NCI-H2171 (cell line): Measurements from ENCODE around the gene LRRC31.

Experiments
- DNase-seq: peaks from one replicate; lab custom pipeline; 2025; lab: John Stamatoyannopoulos, UW

LRRC31 gene

GRCh38 chr3:169869484-169870220, at the start of gene LRRC31:
LRRC31 (minus strand) TSS chr3:169869935; CDS start chr3:169869807, 128 bp downstream.
- no peak for DNase-seq

- no peak for DNase-seq
These were observed 44.6 kb upstream of the LRRC31 start for GRCh38 chr3:169914321-169914720.

GRCh38 chr3:169913323-169913722, 43.6 kb upstream of the LRRC31 start:
- no peak for DNase-seq

GRCh38 chr3:169911272-169911671, 41.5 kb upstream of the LRRC31 start, which contains the start of gene SAMD7:
SAMD7 (plus strand) TSS chr3:169911572; CDS start chr3:169919499, 7,927 bp downstream.
- DNase-seq, result no peak

- DNase-seq, result no peak
These were observed 38.2 kb upstream of the LRRC31 start for GRCh38 chr3:169907944-169908343.

GRCh38 chr3:169907476-169907875, 37.7 kb upstream of the LRRC31 start:
- DNase-seq, result no peak

- DNase-seq, result no peak
These were observed 35.7 kb upstream of the LRRC31 start for GRCh38 chr3:169905404-169905803.

GRCh38 chr3:169901453-169901852, 31.7 kb upstream of the LRRC31 start:
- DNase-seq, result no peak

- DNase-seq, result no peak
These were observed 27.5 kb upstream of the LRRC31 start for GRCh38 chr3:169897284-169897683.

GRCh38 chr3:169895072-169895471, 25.3 kb upstream of the LRRC31 start:
- DNase-seq, result no peak

- DNase-seq, result no peak
These were observed 24.4 kb upstream of the LRRC31 start for GRCh38 chr3:169894110-169894509.

GRCh38 chr3:169891886-169892285, 22.2 kb upstream of the LRRC31 start:
- no peak for DNase-seq

- DNase-seq, result no peak
These were observed 16.9 kb upstream of the LRRC31 start for GRCh38 chr3:169886671-169887070.

- DNase-seq, result no peak
These were observed 11.0 kb upstream of the LRRC31 start for GRCh38 chr3:169880576-169881250.

GRCh38 chr3:169879845-169880575, 10.3 kb upstream of the LRRC31 start:
- no peak for DNase-seq

- no peak for DNase-seq
These were observed 9.3 kb upstream of the LRRC31 start for GRCh38 chr3:169879013-169879557.

- no peak for DNase-seq
These were observed 1.6 kb upstream of the LRRC31 start for GRCh38 chr3:169871129-169871886.

- DNase-seq, result no peak
These were observed 1.4 kb downstream of the LRRC31 start for GRCh38 chr3:169868369-169868768.

GRCh38 chr3:169867584-169868210, 2.0 kb downstream of the LRRC31 start:
- no peak for DNase-seq

GRCh38 chr3:169865176-169865767, 4.5 kb downstream of the LRRC31 start:
- DNase-seq, result no peak

- no peak for DNase-seq
These were observed 5.5 kb downstream of the LRRC31 start for GRCh38 chr3:169864270-169864669.
